ENCODE data around the gene CD63. TPM values are rescaled to one million over a fixed set of nuclear protein-coding genes. Genes with fewer than 3 reads are reported as not detected.

The CD63 gene
- total and polyA plus RNA-seq, 3 experiments from 2014 or later: 200 to 375 (median 202) TPM

- peak overlapping the region; percentile 81 to 89 (median 85) for H3K4me3 Mint-ChIP-seq
- Histone ChIP-seq H3K27ac (ENCODE audit: low read depth, low read length) (peak overlapping the region; percentile 82), H3K4me3 (ENCODE audit: low read length) (peak overlapping the region; percentile 95), H3K36me3 (ENCODE audit: insufficient read depth, low read length) (no peaks in the 10 kb centered on the region), H3K4me1 (ENCODE audit: insufficient read depth, low read length) (peaks cover 23% of the 10 kb centered on the region), H3K27me3 (ENCODE audit: insufficient read depth, low read length, poor library complexity, severe bottlenecking) (no peaks in the 10 kb centered on the region), H3K9me3 (ENCODE audit: low read length) (no peaks in the 10 kb centered on the region)
- H3K27me3 Mint-ChIP-seq: no peaks in the 10 kb centered on the region
- no peak for DNase-seq
- peaks cover 24 to 36% (median 25%) of the 10 kb centered on the region in 3 donors for H3K4me1 Mint-ChIP-seq
- peaks cover 0 to 1% (median 0%) of the 10 kb centered on the region in 3 donors for H3K36me3 Mint-ChIP-seq
- H3K9me3 Mint-ChIP-seq: no peaks in the 10 kb centered on the region
- peak overlapping the region; percentile 90 to 97 (median 92) for H3K27ac Mint-ChIP-seq
- POLR2A ChIA-PET: interaction anchor here (0.5 to 2.2 kb wide), 13 partner anchors 8 to 452 kb away, joined by 3 to 12 read pairs (median 4); partner anchors contain the start of genes BLOC1S1, CD63, RAB5B and RDH5
- CTCF ChIA-PET: interaction anchor here (0.8 to 6.5 kb wide), 29 partner anchors 8 to 468 kb away, joined by 3 to 78 read pairs (median 5); partner anchors contain the start of genes BLOC1S1, CD63, ORMDL2 and RAB5B
These were observed 8.8 kb upstream of the CD63 start for GRCh38 chr12:55737581-55738122.

DNA sequence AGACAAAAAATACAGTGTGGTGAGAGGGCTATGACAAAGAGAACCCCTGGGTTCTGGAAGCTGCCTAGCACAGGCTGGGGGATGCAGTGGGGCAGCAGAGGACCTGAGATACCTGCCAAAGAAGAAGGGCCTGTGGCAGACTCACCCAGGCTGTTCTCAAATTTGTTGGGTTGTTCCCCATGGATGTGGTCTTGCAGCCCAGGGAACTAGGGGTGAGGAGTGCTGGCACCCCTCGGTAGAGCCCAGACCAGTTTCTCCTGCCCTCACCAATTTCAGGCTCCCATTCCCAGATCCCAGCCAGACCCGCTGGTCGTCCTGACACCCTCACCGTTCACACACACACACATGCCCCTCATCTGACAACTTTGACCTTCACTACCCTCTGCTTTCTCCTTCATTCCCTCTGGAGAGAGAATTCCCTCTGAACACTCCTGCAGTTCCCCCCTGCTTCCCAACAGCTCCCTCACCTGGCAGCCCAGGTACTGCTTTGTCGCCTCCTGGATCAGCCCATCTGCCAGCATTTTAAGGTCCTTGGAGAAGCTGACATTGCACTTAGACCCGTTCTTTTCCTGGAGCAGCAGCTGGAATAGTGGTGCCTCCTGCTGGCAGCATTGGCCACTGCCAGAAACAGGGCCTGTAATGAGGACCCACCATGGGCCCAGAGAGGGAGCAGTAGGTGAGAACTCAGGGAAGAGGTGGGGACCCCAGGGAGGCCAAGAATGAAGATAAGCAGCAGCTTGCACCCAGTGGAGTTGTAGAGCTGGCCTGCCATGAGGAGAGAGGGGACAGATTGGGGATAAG lies 8.2 kb upstream of the CD63 start:
- H3K36me3 Mint-ChIP-seq: peaks cover 0 to 1% (median 0%) of the 10 kb centered on the region in 3 donors
- peaks cover 20% of the 10 kb centered on the region for H3K4me1 ChIP-seq (ENCODE audit: insufficient read depth, low read length)
- no peaks in the 10 kb centered on the region for H3K9me3 Mint-ChIP-seq
- ChIA-PET POLR2A (interaction anchor here (1.0 to 2.0 kb wide), 3 partner anchors 12 to 21 kb away, joined by 3 to 8 read pairs (median 3); partner anchors contain the start of genes BLOC1S1 and RDH5), CTCF (interaction anchor here (0.6 to 6.5 kb wide), 21 partner anchors 10 to 1544 kb away, joined by 3 to 78 read pairs (median 5); partner anchors contain the start of genes BLOC1S1, ORMDL2, RAB5B and RDH5)
- no peak overlapping the region for H3K4me3 ChIP-seq (ENCODE audit: low read length)
- no peaks in the 10 kb centered on the region for H3K27me3 ChIP-seq (ENCODE audit: insufficient read depth, low read length, poor library complexity, severe bottlenecking)
- peaks cover 20 to 29% (median 21%) of the 10 kb centered on the region in 3 donors for H3K4me1 Mint-ChIP-seq
- H3K4me3 Mint-ChIP-seq: peak overlapping the region; percentile 54 to 81 (median 68)
- DNase-seq: peak in 4 of 5 donors; percentile 20 to 68 (median 38)
- no peaks in the 10 kb centered on the region for H3K27me3 Mint-ChIP-seq
- H3K9me3 ChIP-seq (ENCODE audit: low read length): no peaks in the 10 kb centered on the region
- no peak overlapping the region for H3K27ac ChIP-seq (ENCODE audit: low read depth, low read length)
- no peaks in the 10 kb centered on the region for H3K36me3 ChIP-seq (ENCODE audit: insufficient read depth, low read length)
- H3K27ac Mint-ChIP-seq: peak overlapping the region; percentile 51 to 97 (median 92)

DNA sequence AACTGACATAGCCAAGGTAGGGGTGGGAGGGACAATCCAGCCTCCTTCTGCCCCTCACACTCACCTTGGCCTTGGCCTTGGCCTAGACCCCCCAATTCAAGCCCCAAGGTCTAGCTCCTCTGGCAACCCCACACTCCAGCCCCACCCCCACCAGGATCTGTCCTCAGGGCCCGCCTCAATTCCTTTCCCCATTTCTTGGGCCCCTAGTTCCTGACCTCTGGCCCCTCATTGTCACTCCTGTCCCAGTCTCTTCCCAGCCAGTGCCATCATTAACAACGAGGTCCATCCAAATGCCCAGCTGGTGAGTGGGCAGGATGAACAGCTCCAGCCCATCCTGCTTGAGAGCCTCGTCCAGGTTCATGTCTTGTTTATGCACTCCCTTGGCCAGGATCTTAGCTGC lies 7.3 kb upstream of the CD63 start:
- Mint-ChIP-seq H3K27ac (peak overlapping the region in 4 of 8 donors; percentile 44 to 84 (median 60)), H3K4me1 (peaks cover 19 to 26% (median 21%) of the 10 kb centered on the region in 3 donors), H3K27me3 (no peaks in the 10 kb centered on the region), H3K36me3 (peaks cover 0 to 1% (median 0%) of the 10 kb centered on the region in 3 donors), H3K4me3 (no peak overlapping the region), H3K9me3 (no peaks in the 10 kb centered on the region)
- CTCF ChIA-PET: interaction anchor here (0.6 to 6.5 kb wide), 7 partner anchors 14 to 1543 kb away, joined by 3 to 78 read pairs (median 6); partner anchors contain the start of genes BLOC1S1, RDH5 and SMARCC2
- H3K4me3 ChIP-seq (ENCODE audit: low read length): no peak overlapping the region
- H3K36me3 ChIP-seq (ENCODE audit: insufficient read depth, low read length): no peaks in the 10 kb centered on the region
- H3K27ac ChIP-seq (ENCODE audit: low read depth, low read length): no peak overlapping the region
- DNase-seq: no peak
- peaks cover 20% of the 10 kb centered on the region for H3K4me1 ChIP-seq (ENCODE audit: insufficient read depth, low read length)
- H3K9me3 ChIP-seq (ENCODE audit: low read length): no peaks in the 10 kb centered on the region
- POLR2A ChIA-PET: interaction anchor here (0.6 kb wide), 1 partner anchor 32 kb away, joined by 5 read pairs; no protein-coding TSS in a partner anchor
- no peaks in the 10 kb centered on the region for H3K27me3 ChIP-seq (ENCODE audit: insufficient read depth, low read length, poor library complexity, severe bottlenecking)

DNA sequence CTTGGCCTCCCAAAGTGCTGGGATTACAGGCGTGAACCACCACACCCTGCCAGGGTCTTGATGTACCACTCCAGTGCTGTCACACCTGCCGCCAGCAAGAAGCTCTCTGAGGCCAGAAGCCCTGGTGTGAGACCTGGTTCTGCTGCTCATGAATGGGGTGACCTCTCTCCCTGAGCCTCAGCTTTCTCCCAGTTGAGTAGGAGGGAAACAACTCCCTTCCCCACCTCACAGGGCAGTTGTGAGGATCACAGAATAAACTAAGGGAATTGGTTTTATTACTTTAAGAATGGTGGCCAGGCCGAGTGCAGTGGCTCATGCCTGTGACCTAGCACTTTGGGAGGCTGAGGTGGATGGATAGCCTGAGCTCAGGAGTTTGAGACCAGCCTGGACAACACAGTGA lies 5.8 kb upstream of the CD63 start:
- no peaks in the 10 kb centered on the region for H3K9me3 ChIP-seq (ENCODE audit: low read length)
- H3K27ac ChIP-seq (ENCODE audit: low read depth, low read length): no peak overlapping the region
- no peaks in the 10 kb centered on the region for H3K36me3 ChIP-seq (ENCODE audit: insufficient read depth, low read length)
- CTCF ChIA-PET: interaction anchor here (1.1 to 4.5 kb wide), 3 partner anchors 10 to 350 kb away, joined by 3 to 37 read pairs (median 11); partner anchors contain the start of gene BLOC1S1
- peaks cover 32% of the 10 kb centered on the region for H3K4me1 ChIP-seq (ENCODE audit: insufficient read depth, low read length)
- no peak for DNase-seq
- no peaks in the 10 kb centered on the region for H3K27me3 ChIP-seq (ENCODE audit: insufficient read depth, low read length, poor library complexity, severe bottlenecking)
- Mint-ChIP-seq H3K27me3 (no peaks in the 10 kb centered on the region), H3K4me1 (peaks cover 33 to 41% (median 35%) of the 10 kb centered on the region in 3 donors), H3K4me3 (peak overlapping the region in 1 of 7 donors; percentile 3), H3K36me3 (peaks cover 0 to 2% (median 0%) of the 10 kb centered on the region in 3 donors), H3K27ac (no peak overlapping the region), H3K9me3 (no peaks in the 10 kb centered on the region)
- no peak overlapping the region for H3K4me3 ChIP-seq (ENCODE audit: low read length)
- POLR2A ChIA-PET: no interaction called here

- Histone ChIP-seq H3K9me3 (ENCODE audit: low read length) (no peaks in the 10 kb centered on the region), H3K27ac (ENCODE audit: low read depth, low read length) (no peak overlapping the region), H3K4me3 (ENCODE audit: low read length) (no peak overlapping the region), H3K4me1 (ENCODE audit: insufficient read depth, low read length) (peaks cover 30% of the 10 kb centered on the region), H3K36me3 (ENCODE audit: insufficient read depth, low read length) (no peaks in the 10 kb centered on the region), H3K27me3 (ENCODE audit: insufficient read depth, low read length, poor library complexity, severe bottlenecking) (no peaks in the 10 kb centered on the region)
- CTCF ChIA-PET: interaction anchor here (0.8 to 2.6 kb wide), 3 partner anchors 9 to 256 kb away, joined by 3 to 11 read pairs (median 3); no protein-coding TSS in a partner anchor
- no peak for DNase-seq
- Mint-ChIP-seq H3K4me3 (no peak overlapping the region), H3K4me1 (peaks cover 34 to 41% (median 38%) of the 10 kb centered on the region in 3 donors), H3K36me3 (peaks cover 0 to 7% (median 0%) of the 10 kb centered on the region in 3 donors), H3K27ac (no peak overlapping the region), H3K9me3 (no peaks in the 10 kb centered on the region), H3K27me3 (no peaks in the 10 kb centered on the region)
- POLR2A ChIA-PET: no interaction called here
These were observed 5.0 kb upstream of the CD63 start for GRCh38 chr12:55733858-55734257.

DNA sequence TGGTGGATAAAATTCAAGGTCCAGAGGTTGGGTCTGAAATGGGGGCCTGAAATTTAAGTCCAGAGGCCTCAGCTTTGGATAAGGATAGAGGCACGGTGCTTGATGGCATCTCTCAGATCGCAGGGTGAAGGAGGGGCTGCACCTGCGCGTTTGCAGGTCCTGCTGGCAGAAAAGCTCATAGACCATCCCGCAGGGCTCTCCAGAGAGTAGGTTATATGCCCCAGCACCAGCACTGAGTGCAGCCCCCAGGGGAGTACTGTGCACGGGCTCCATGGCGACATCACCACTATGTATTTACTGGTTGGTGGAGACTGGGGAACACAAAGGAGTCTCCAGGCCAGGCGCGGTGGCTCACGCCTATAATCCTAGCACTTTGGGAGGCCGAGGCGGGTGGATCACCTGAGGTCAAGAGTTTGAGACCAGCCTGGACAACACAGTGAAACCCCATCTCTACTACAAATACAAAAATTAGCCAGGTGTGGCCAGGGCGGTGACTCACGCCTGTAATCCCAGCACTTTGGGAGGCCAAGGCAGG lies 4.3 kb upstream of the CD63 start:
- ChIA-PET CTCF (interaction anchor here (0.8 to 2.6 kb wide), 3 partner anchors 9 to 257 kb away, joined by 3 to 11 read pairs (median 3); no protein-coding TSS in a partner anchor), POLR2A (no interaction called here)
- Histone ChIP-seq H3K27ac (ENCODE audit: low read depth, low read length) (no peak overlapping the region), H3K4me3 (ENCODE audit: low read length) (no peak overlapping the region), H3K4me1 (ENCODE audit: insufficient read depth, low read length) (peaks cover 25% of the 10 kb centered on the region), H3K27me3 (ENCODE audit: insufficient read depth, low read length, poor library complexity, severe bottlenecking) (no peaks in the 10 kb centered on the region), H3K9me3 (ENCODE audit: low read length) (no peaks in the 10 kb centered on the region), H3K36me3 (ENCODE audit: insufficient read depth, low read length) (no peaks in the 10 kb centered on the region)
- Mint-ChIP-seq H3K9me3 (no peaks in the 10 kb centered on the region), H3K27me3 (no peaks in the 10 kb centered on the region), H3K4me3 (no peak overlapping the region), H3K4me1 (peaks cover 28 to 34% (median 34%) of the 10 kb centered on the region in 3 donors), H3K27ac (peak overlapping the region in 1 of 8 donors; percentile 24), H3K36me3 (peaks cover 0 to 5% (median 0%) of the 10 kb centered on the region in 3 donors)
- no peak for DNase-seq

DNA sequence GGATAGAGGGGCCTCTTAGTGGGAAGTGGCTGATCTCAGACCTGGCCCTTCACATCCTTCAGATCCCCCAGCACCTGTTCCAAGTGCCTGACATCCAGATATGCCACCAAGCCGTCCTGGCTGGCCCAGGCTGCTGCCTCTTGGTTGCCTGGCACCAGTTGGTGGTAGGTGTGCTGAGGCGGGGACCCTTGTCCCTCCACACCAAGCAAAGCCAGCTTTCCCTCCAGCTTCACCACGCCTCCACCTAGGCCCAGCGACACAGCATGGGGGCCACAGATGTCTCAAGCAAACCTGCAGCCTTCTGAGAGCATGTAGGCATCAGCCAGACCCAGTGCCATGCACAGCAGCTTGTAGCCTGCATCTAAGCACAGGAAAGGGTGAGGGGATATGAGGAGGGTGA lies 3.5 kb upstream of the CD63 start:
- Histone ChIP-seq H3K9me3 (ENCODE audit: low read length) (no peaks in the 10 kb centered on the region), H3K4me1 (ENCODE audit: insufficient read depth, low read length) (peaks cover 25% of the 10 kb centered on the region), H3K4me3 (ENCODE audit: low read length) (no peak overlapping the region), H3K27me3 (ENCODE audit: insufficient read depth, low read length, poor library complexity, severe bottlenecking) (no peaks in the 10 kb centered on the region), H3K27ac (ENCODE audit: low read depth, low read length) (no peak overlapping the region), H3K36me3 (ENCODE audit: insufficient read depth, low read length) (no peaks in the 10 kb centered on the region)
- peaks cover 0 to 9% (median 0%) of the 10 kb centered on the region in 3 donors for H3K36me3 Mint-ChIP-seq
- DNase-seq: no peak
- H3K9me3 Mint-ChIP-seq: no peaks in the 10 kb centered on the region
- ChIA-PET CTCF (no interaction called here), POLR2A (no interaction called here)
- peak overlapping the region in 4 of 8 donors; percentile 15 to 47 (median 33) for H3K27ac Mint-ChIP-seq
- no peaks in the 10 kb centered on the region for H3K27me3 Mint-ChIP-seq
- peaks cover 24 to 34% (median 33%) of the 10 kb centered on the region in 3 donors for H3K4me1 Mint-ChIP-seq
- peak overlapping the region in 1 of 7 donors; percentile 18 for H3K4me3 Mint-ChIP-seq

All from CD8-positive, alpha-beta memory T cell (primary cell).